ENCODE data around the gene VASP. TPM values are rescaled to one million over a fixed set of nuclear protein-coding genes. Genes with fewer than 3 reads are reported as not detected.

VASP gene
- total and polyA plus RNA-seq, 2 donors (not counting 1 experiment from before 2014, with no cell fraction given), result 79.5 to 108 TPM

GRCh38 chr19:45571457-45572220 is 64.4 kb downstream of the VASP start:
- H3K27me3 Mint-ChIP-seq, result no peaks in the 10 kb centered on the region
- peaks cover 9% of the 10 kb centered on the region for H3K4me1 Mint-ChIP-seq
- Histone ChIP-seq H3K9ac (ENCODE audit: low read length) (no peak overlapping the region), H3K4me3 (ENCODE audit: control extremely low read depth in 1 of 5, extremely low read depth in 1 of 5, insufficient read depth in 1 of 5, low read depth in 2 of 5, low read length in 4 of 5) (no peak overlapping the region), H2AFZ (ENCODE audit: insufficient read depth, low read depth, low read length, poor library complexity, severe bottlenecking) (no peak overlapping the region), H4K20me1 (ENCODE audit: control insufficient read depth, insufficient read depth, low read length, poor library complexity, severe bottlenecking) (no peaks in the 10 kb centered on the region), H3K27me3 (replicated peaks in 1 of 4; ENCODE audit: control extremely low read depth in 1 of 4, control insufficient read depth in 3 of 4, insufficient read depth in 4 of 4, low read length in 3 of 4) (no peaks in the 10 kb centered on the region), H3K4me1 (ENCODE audit: control insufficient read depth in 2 of 2, insufficient read depth in 2 of 2, low read length in 2 of 2) (peaks cover 0 to 6% of the 10 kb centered on the region in 2 donors), H3K9me3 (ENCODE audit: control extremely low read depth in 1 of 3, control insufficient read depth in 2 of 3, insufficient read depth in 1 of 3, low read length in 2 of 3) (no peaks in the 10 kb centered on the region), H3K36me3 (replicated peaks in 1 of 2; ENCODE audit: control extremely low read depth in 1 of 2, control insufficient read depth in 1 of 2, extremely low read depth in 1 of 2, insufficient read depth in 2 of 2, low read length in 1 of 2) (peaks cover 0 to 2% of the 10 kb centered on the region in 2 experiments), H3K27ac (ENCODE audit: low read length in 2 of 2) (no peak overlapping the region), H3K4me2 (replicated peaks; ENCODE audit: low read depth, low read length, poor library complexity, severe bottlenecking) (no peak overlapping the region), H3K79me2 (ENCODE audit: control insufficient read depth, insufficient read depth, low read length) (peaks cover 55% of the 10 kb centered on the region)
- no peak for TF ChIP-seq EZH2 (IDR thresholded peaks at IDR 0.05; ENCODE audit: borderline replicate concordance, insufficient read depth, low read depth, low read length, poor library complexity, severe bottlenecking)
- TF ChIP-seq CTCF (IDR thresholded peaks at IDR 0.05), result no peak
- no peak overlapping the region for H3K4me3 Mint-ChIP-seq
- ChIA-PET CTCF (interaction anchor here (0.6 to 1.5 kb wide), 4 partner anchors 25 to 269 kb away, joined by 3 to 4 read pairs (median 3); no protein-coding TSS in a partner anchor), POLR2A (no interaction called here)
- ATAC-seq (ENCODE audit: low read depth) (no peak), DNase-seq (no peak)
- intact Hi-C loops (cut with micrococcal nuclease), result no loop called here
- 95% methylated on average over 3 of the region's 8 CpGs for WGBS (ENCODE audit: insufficient coverage)
- no peaks in the 10 kb centered on the region for H3K9me3 Mint-ChIP-seq (ENCODE audit: insufficient read depth)
- H3K27ac Mint-ChIP-seq, result no peak overlapping the region

GRCh38 chr19:45574526-45574925 is 67.2 kb downstream of the VASP start:
- CTCF ChIA-PET, result interaction anchor here (1.4 kb wide), 1 partner anchor 16 kb away, joined by 4 read pairs; no protein-coding TSS in a partner anchor

More at GRCh38 chr19:45574526-45574925, 67.2 kb downstream of the VASP start:
- WGBS (ENCODE audit: insufficient coverage), result 92% methylated on average over 2 of the region's 4 CpGs
- no peak overlapping the region for H3K4me3 Mint-ChIP-seq
- no peak for ATAC-seq (ENCODE audit: low read depth)
- H3K9me3 Mint-ChIP-seq (ENCODE audit: insufficient read depth), result no peaks in the 10 kb centered on the region
- POLR2A ChIA-PET, result no interaction called here
- Histone ChIP-seq H3K79me2 (ENCODE audit: control insufficient read depth, insufficient read depth, low read length) (peaks cover 50% of the 10 kb centered on the region), H3K4me2 (replicated peaks; ENCODE audit: low read depth, low read length, poor library complexity, severe bottlenecking) (no peak overlapping the region), H3K27me3 (replicated peaks in 1 of 4; ENCODE audit: control extremely low read depth in 1 of 4, control insufficient read depth in 3 of 4, insufficient read depth in 4 of 4, low read length in 3 of 4) (no peaks in the 10 kb centered on the region), H3K9me3 (ENCODE audit: control extremely low read depth in 1 of 3, control insufficient read depth in 2 of 3, insufficient read depth in 1 of 3, low read length in 2 of 3) (no peaks in the 10 kb centered on the region), H4K20me1 (ENCODE audit: control insufficient read depth, insufficient read depth, low read length, poor library complexity, severe bottlenecking) (no peaks in the 10 kb centered on the region), H3K27ac (ENCODE audit: low read length in 2 of 2) (no peak overlapping the region), H3K4me1 (ENCODE audit: control insufficient read depth in 2 of 2, insufficient read depth in 2 of 2, low read length in 2 of 2) (peaks cover 0 to 6% of the 10 kb centered on the region in 2 donors), H3K4me3 (ENCODE audit: control extremely low read depth in 1 of 5, extremely low read depth in 1 of 5, insufficient read depth in 1 of 5, low read depth in 2 of 5, low read length in 4 of 5) (no peak overlapping the region), H3K9ac (ENCODE audit: low read length) (no peak overlapping the region), H3K36me3 (replicated peaks in 1 of 2; ENCODE audit: control extremely low read depth in 1 of 2, control insufficient read depth in 1 of 2, extremely low read depth in 1 of 2, insufficient read depth in 2 of 2, low read length in 1 of 2) (peaks cover 0 to 2% of the 10 kb centered on the region in 2 experiments), H2AFZ (ENCODE audit: insufficient read depth, low read depth, low read length, poor library complexity, severe bottlenecking) (no peak overlapping the region)
- intact Hi-C loops (cut with micrococcal nuclease), result no loop called here
- no peak overlapping the region for H3K27ac Mint-ChIP-seq
- H3K27me3 Mint-ChIP-seq, result no peaks in the 10 kb centered on the region
- peaks cover 7% of the 10 kb centered on the region for H3K4me1 Mint-ChIP-seq
- no peak for DNase-seq
- no peak for TF ChIP-seq CTCF (IDR thresholded peaks at IDR 0.05)
- TF ChIP-seq EZH2 (IDR thresholded peaks at IDR 0.05; ENCODE audit: borderline replicate concordance, insufficient read depth, low read depth, low read length, poor library complexity, severe bottlenecking), result no peak
